Measurements from ENCODE around the gene GSC2.

Gene GSC2

DNA sequence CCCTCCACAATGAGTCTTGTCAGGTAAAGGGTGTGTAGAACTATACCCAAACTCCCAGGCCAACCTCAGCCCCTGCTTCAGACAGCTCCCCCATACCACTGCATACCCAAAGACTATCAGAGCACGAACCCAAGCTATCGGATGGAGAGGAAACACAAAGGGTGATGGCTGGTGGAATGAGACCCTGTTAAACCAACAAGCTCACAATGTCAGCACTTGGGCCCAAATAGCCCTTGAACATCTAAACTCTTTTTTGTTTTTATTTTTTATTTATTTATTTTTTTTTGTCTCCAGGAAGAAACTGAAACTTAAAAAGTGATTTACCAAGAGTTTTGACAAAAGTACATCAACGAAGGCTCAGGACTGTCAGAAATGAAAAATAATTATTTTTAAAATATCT, 38.5 kb downstream of the GSC2 start:
- peaks cover 100% of the 10 kb centered on the region for H4K20me1 ChIP-seq

DNA sequence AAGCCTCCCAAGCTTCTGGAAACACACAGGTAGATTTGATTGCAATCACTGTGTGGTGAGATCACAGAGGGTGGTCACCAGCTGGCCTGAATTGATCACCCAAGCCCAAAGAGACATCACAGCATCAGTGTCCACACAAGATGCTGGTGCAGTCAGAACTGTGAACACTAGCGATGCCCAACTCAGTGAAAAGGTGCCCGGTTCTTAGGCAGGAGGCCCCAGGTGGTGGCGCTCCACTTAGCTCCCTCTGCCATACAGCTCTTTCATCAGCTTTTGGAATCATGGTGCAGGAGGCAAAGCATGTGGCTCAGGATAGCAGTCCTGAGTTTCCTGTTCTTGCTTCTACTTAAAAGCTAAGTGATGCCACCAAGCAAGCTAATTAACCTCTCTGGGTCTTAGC, 39.0 kb downstream of the GSC2 start:
- Histone ChIP-seq H3K4me1 (peaks cover 62% of the 10 kb centered on the region), H3K4me3 (no peak overlapping the region), H3K9me3 (no peaks in the 10 kb centered on the region), H4K20me1 (peaks cover 100% of the 10 kb centered on the region), H3K4me2 (no peak overlapping the region), H3K27ac (no peak overlapping the region), H3K27me3 (no peaks in the 10 kb centered on the region), H3K36me3 (peaks cover 40% of the 10 kb centered on the region), H3K9ac (no peak overlapping the region)
- TF ChIP-seq Cebpa-rat (IDR thresholded peaks at IDR 0.05): no peak

More for the DNA sequence above, 38.5 kb downstream of the GSC2 start:
- no peak overlapping the region for H3K27ac ChIP-seq
- TF ChIP-seq Cebpa-rat (IDR thresholded peaks at IDR 0.05): no peak
- no peak overlapping the region for H3K4me2 ChIP-seq
- H3K4me1 ChIP-seq: peaks cover 62% of the 10 kb centered on the region
- no peaks in the 10 kb centered on the region for H3K27me3 ChIP-seq
- no peak overlapping the region for H3K4me3 ChIP-seq
- no peaks in the 10 kb centered on the region for H3K9me3 ChIP-seq
- peaks cover 44% of the 10 kb centered on the region for H3K36me3 ChIP-seq
- no peak overlapping the region for H3K9ac ChIP-seq

DNA sequence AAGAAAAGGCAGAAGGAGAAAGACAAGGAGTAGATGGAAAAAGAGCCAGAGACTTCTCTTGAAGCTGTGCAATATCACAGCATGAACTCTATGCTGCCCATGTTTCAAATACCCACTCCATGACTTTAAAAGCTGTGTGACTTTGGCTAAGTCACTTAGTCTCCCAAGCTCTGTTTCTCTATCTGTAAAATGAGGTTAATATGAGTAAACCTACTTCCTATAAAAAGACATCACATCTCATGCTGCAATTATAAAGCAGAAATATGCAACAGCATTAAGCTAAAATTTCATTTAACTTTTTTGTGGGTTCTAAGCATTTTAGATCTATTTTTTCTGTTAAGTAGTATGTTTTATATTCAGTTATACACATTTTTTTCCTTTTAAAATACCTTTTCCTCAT, 39.4 kb downstream of the GSC2 start:
- Histone ChIP-seq H3K4me3 (no peak overlapping the region), H3K4me1 (peaks cover 57% of the 10 kb centered on the region), H3K27me3 (no peaks in the 10 kb centered on the region), H3K4me2 (no peak overlapping the region), H3K36me3 (peaks cover 40% of the 10 kb centered on the region), H3K27ac (no peak overlapping the region), H3K9me3 (no peaks in the 10 kb centered on the region), H3K9ac (no peak overlapping the region), H4K20me1 (peaks cover 100% of the 10 kb centered on the region)
- TF ChIP-seq Cebpa-rat (IDR thresholded peaks at IDR 0.05): no peak

DNA sequence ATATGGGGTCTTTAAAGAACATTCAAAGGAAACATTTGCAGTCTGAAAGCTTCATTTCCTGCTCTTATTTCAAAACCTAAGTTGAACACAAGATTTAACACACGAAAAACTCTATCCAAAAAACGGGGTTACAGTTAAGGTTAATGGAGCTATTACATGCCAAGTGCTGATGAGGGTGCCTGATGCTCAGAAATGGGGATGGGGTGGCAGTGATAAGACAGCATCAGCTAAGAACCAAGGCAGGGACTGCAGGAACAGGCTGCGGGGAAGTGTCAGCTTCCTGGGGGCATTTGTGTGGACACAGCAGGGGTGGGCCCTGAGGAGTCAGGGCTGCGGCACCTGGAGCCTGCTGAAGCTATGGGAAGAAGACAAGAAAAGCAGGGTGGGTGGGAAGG, 40.0 kb downstream of the GSC2 start:
- Histone ChIP-seq H3K36me3 (peaks cover 40% of the 10 kb centered on the region), H3K9me3 (no peaks in the 10 kb centered on the region), H3K4me3 (no peak overlapping the region), H3K4me1 (peaks cover 54% of the 10 kb centered on the region), H3K9ac (no peak overlapping the region), H4K20me1 (peaks cover 100% of the 10 kb centered on the region), H3K27me3 (no peaks in the 10 kb centered on the region), H3K27ac (no peak overlapping the region), H3K4me2 (peak overlapping the region; percentile 66)
- no peak for TF ChIP-seq Cebpa-rat (IDR thresholded peaks at IDR 0.05)

DNA sequence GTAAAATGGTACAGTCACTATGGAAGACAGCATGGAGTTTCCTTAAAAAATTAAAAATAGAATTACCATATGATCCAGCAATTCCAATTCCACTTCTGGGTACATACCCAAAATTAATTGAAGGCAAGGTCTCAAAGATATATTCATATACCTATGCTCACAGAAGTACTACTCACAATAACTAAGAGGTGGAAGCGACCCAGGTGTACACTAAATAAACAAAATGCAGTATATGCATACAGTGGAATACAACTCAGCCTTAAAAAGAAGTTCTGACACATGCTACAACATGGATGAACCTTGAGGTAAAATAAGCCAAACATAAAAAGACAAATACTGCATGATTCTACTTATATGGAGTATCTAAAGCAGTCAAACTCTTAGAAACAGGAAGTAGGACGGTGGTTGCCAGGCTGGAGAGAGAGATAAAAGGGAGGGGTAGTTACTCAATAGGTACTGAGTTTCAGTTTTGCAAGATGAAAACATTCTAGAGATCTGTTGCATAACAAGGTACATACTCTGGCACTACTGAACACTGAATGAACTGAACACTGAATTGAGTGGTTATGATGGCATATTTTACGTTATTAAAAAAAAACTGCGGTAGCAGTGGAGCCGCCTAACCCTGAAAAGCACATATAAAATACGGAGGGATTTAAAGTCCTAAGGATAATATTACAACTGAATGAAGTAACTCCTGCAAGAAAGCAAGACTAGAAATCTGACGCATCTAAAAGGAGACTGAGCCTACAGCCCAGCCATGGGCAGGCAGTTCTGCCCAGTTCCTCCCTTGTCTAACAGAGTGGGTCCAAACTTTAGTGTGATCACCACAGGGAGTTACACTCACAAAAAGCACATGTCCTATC, 40.7 kb downstream of the GSC2 start:
- peaks cover 100% of the 10 kb centered on the region for H4K20me1 ChIP-seq
- H3K9me3 ChIP-seq: no peaks in the 10 kb centered on the region
- H3K36me3 ChIP-seq: peaks cover 39% of the 10 kb centered on the region
- peak; percentile 77; the same call in 1 of the 2 replicates for TF ChIP-seq Cebpa-rat (IDR thresholded peaks at IDR 0.05)
- H3K4me1 ChIP-seq: peaks cover 54% of the 10 kb centered on the region
- H3K4me2 ChIP-seq: peak overlapping the region; percentile 66
- no peak overlapping the region for H3K9ac ChIP-seq
- H3K27me3 ChIP-seq: no peaks in the 10 kb centered on the region
- H3K27ac ChIP-seq: no peak overlapping the region
- no peak overlapping the region for H3K4me3 ChIP-seq

DNA sequence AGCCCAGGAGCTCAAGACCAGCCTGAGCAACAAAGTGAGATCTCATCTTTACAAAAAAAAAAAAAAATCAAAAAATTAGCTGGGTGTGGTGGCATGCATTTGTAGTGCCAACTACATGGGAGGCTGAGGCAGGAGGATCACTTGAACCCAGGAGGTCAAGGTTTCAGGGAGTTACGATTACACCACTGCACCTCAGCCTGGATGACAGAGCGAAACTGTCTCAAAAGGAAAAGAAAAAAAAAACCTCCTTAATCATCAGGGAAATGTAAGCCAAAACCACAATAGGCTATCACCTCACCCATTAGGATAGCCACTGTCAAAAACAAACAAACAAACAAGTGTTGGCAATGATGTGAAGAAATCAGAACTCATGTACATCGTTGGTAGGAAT, 41.3 kb downstream of the GSC2 start:
- H3K4me1 ChIP-seq: peaks cover 54% of the 10 kb centered on the region
- H3K27ac ChIP-seq: no peak overlapping the region
- no peak overlapping the region for H3K4me3 ChIP-seq
- H3K27me3 ChIP-seq: no peaks in the 10 kb centered on the region
- TF ChIP-seq Cebpa-rat (IDR thresholded peaks at IDR 0.05): no peak
- peaks cover 35% of the 10 kb centered on the region for H3K36me3 ChIP-seq
- H3K9me3 ChIP-seq: no peaks in the 10 kb centered on the region
- peak overlapping the region; percentile 66 for H3K4me2 ChIP-seq
- no peak overlapping the region for H3K9ac ChIP-seq
- H4K20me1 ChIP-seq: peaks cover 100% of the 10 kb centered on the region

DNA sequence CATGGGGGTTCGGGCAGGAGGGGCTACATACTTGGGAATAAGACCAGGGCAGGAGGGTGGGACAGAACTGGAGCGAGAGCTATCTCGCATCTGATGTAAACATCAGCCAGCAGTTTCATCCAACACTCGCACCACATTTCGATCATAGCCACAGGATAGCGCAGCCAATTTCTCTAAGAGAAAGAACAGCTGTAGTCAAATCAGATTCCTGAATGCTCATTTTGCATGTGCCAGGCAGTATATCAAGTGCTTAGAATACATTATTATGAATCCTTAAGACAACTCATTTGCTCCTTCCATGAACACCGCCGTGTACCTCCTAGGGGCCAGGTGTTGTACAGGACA, 42.4 kb downstream of the GSC2 start:
- Histone ChIP-seq H3K9ac (no peak overlapping the region), H3K4me3 (no peak overlapping the region), H3K4me2 (no peak overlapping the region), H3K4me1 (peaks cover 54% of the 10 kb centered on the region), H3K36me3 (peaks cover 32% of the 10 kb centered on the region), H3K9me3 (no peaks in the 10 kb centered on the region), H3K27ac (no peak overlapping the region), H4K20me1 (peaks cover 100% of the 10 kb centered on the region), H3K27me3 (no peaks in the 10 kb centered on the region)
- TF ChIP-seq Cebpa-rat (IDR thresholded peaks at IDR 0.05): no peak

DNA sequence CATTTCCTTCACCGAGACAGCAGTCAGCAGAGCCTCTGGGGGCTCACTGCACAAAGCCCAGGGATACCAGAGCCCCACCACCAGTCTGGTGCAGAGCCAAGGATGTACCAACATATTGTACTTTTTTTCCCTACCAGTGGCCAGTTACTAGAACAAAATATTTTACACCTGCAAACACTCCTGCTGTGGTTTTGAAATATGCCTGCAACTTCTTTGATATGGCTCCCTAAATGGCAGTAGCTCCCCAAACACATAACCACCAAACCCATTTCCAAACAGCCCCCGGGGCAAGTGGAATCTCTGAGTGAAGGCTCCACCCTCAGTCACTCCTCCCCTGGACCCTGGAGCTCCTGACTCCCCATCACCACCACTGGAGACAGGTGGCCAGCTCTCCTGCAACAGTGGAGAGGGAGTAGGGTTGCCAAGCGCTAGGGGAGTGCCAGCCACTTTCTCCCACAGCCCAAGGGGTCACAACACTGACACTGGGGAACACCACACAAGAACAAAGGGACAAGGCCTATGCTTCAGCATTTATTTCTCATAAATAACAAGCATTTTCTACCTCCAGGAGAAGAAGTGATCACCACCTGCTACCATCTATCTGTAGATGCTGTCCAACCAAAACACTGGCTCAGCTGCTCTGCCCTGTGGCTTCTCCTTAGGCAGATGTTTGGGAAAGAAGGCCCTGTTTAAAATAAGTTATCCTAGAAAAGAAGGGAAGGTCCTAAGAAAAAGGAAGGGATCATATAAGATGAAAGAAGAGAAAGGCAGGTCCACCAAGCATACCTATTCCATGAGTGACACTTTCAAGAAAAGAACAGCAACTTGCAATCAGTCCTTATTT, 43.0 kb downstream of the GSC2 start:
- H3K9ac ChIP-seq: no peak overlapping the region
- peak overlapping the region; percentile 11; the same call in 1 of the 2 replicates for H3K4me2 ChIP-seq
- H3K27me3 ChIP-seq: no peaks in the 10 kb centered on the region
- H3K27ac ChIP-seq: no peak overlapping the region
- H3K36me3 ChIP-seq: peaks cover 33% of the 10 kb centered on the region
- no peak for TF ChIP-seq Cebpa-rat (IDR thresholded peaks at IDR 0.05)
- H3K9me3 ChIP-seq: no peaks in the 10 kb centered on the region
- peaks cover 100% of the 10 kb centered on the region for H4K20me1 ChIP-seq
- no peak overlapping the region for H3K4me3 ChIP-seq
- H3K4me1 ChIP-seq: peaks cover 54% of the 10 kb centered on the region

DNA sequence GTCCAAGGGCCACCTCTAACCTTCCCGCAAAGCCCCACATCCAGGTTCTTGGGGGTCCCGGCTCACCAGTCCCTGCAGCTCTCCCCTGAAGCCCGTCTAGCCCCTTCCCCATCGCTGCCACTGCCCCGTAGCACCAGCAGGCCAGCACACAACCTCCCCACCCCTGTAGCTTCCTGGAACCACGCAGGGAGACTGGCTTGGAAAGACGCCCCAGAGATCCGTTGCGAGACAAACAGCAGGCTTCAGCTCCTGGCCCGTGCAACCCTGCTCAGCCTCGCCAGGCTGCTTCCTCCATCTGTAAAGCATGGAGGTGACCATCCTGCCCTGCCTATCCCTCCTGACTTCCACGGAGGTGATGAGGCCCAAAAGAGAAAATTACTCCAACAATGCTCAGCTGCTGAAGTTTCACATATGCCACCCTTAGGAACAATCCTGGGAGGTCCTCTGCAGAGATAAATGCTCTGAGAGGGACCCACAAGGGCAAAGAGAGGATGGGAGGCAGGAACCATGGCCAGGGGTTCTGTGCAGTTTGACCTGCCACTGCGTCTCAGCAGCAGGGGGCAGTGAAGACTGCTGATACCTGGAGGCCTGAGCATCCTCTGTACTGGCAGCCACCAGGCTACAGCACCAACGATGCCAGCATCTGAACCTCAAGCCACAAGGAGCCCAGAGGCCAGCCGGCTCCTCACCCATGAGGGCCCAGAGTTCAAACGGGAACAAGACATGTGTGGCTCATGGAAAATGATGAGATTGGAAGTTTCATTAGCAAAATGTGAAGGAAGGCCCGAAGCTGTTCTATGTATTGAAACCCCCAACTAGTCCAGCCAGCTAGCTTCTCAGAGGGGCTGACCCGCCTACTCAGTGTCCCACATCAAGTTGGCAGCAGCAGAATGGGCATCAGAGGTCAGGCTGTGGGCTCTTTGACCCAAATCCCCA, 44.0 kb downstream of the GSC2 start:
- Histone ChIP-seq H3K4me3 (no peak overlapping the region), H3K27me3 (no peaks in the 10 kb centered on the region), H3K27ac (no peak overlapping the region), H3K4me2 (0 out of 2 replicates have a peak overlapping the region, but pooled peaks have one; percentile 11), H3K36me3 (peaks cover 42% of the 10 kb centered on the region), H4K20me1 (peaks cover 97% of the 10 kb centered on the region), H3K4me1 (peaks cover 45% of the 10 kb centered on the region), H3K9me3 (no peaks in the 10 kb centered on the region), H3K9ac (no peak overlapping the region)
- no peak for TF ChIP-seq Cebpa-rat (IDR thresholded peaks at IDR 0.05)

All from BLaER1 (cell line).